LNCaP clone FGC (cell line): ENCODE data around the gene TXNL4A.

Source experiments
- DNase-seq: peaks from one replicate; pipeline ENCODE4 v3.0.0-alpha.2; 2011; ENCODE audit warnings: low read depth
- H3K4me3 ChIP-seq: 2 replicates; pipeline ENCODE4 v1.5.1; 2011; ENCODE audit warnings: mild to moderate bottlenecking, low read depth, low read length, control low read depth
- CTCF ChIP-seq: IDR thresholded peaks from 2 replicates; pipeline ENCODE4 v1.5.1; 2012; ENCODE audit warnings: mild to moderate bottlenecking; ENCODE audit not compliant: control insufficient read depth, insufficient read depth; ENCODE audit errors: extremely low read depth

TXNL4A gene

GRCh38 chr18:79947881-79948610 is 40.3 kb downstream of the TXNL4A start:
- TF ChIP-seq CTCF = no peak
- H3K4me3 ChIP-seq = no peak overlapping the region
- no peak for DNase-seq

- no peak overlapping the region for H3K4me3 ChIP-seq
- TF ChIP-seq CTCF = no peak
- DNase-seq = no peak
Observed at GRCh38 chr18:79947054-79947755, 41.2 kb downstream of the TXNL4A start.

- H3K4me3 ChIP-seq = no peak overlapping the region
Observed at GRCh38 chr18:79945118-79946042, 43.0 kb downstream of the TXNL4A start.

GRCh38 chr18:79944746-79945117 is 43.6 kb downstream of the TXNL4A start:
- no peak for TF ChIP-seq CTCF
- no peak for DNase-seq
- H3K4me3 ChIP-seq = no peak overlapping the region

More at GRCh38 chr18:79945118-79946042, 43.0 kb downstream of the TXNL4A start:
- DNase-seq = no peak
- no peak for TF ChIP-seq CTCF

GRCh38 chr18:79944126-79944731 is 44.1 kb downstream of the TXNL4A start:
- DNase-seq = no peak
- no peak for TF ChIP-seq CTCF
- H3K4me3 ChIP-seq = no peak overlapping the region

GRCh38 chr18:79943608-79944125 is 44.7 kb downstream of the TXNL4A start:
- DNase-seq = no peak
- no peak overlapping the region for H3K4me3 ChIP-seq
- TF ChIP-seq CTCF = no peak
